ENCODE measurements around the gene SLC6A3. TPM values are rescaled to one million over a fixed set of nuclear protein-coding genes. Genes with fewer than 3 reads are reported as not detected.
"Not testable (repeated sequence)": the region's sequence is repeated elsewhere in the genome, so short reads cannot be mapped to it uniquely, and the experiment has no call there.

Gene SLC6A3
- total RNA-seq, 2 donors from 2014 or later, result 0.18 TPM; not detected in 1

DNA sequence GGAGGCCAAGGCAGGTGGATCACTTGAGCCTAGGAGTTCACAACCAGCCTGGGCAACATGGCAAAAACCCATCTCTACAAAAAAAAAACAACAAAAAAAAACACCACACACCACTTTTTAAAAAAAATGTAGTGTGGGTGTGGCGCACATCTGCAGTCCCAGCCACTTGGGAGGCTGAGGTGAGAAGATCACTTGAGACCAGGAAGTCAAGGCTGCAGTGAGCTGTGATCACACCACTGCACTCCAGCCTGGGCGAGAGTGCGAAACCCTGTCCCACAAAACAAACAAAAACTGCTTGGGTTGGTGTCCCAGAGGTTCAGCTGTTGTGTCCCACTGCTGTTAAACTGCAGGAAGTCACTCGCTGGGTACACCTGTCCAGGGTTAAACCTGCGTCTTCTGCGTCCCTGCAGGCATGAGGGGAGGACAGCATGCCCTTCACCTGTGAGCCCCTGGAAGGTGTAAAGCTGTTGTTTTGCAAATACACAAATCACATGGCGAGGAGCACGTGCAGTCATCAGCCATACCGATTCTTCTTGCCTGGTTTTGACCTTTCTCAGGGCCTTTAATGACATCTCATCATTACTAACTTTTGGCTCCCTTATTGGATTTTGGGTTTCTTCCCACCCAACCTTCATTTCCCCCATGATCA is 71.1 kb downstream of the SLC6A3 start:
- H3K27ac ChIP-seq (ENCODE audit: low read depth, low read length), result no peak overlapping the region
- Mint-ChIP-seq H3K36me3 (ENCODE audit: low read depth) (no peaks in the 10 kb centered on the region), H3K4me3 (no peak overlapping the region), H3K4me1 (no peaks in the 10 kb centered on the region), H3K27ac (no peak overlapping the region), H3K27me3 (ENCODE audit: insufficient read depth) (peaks cover 16% of the 10 kb centered on the region), H3K9me3 (peaks cover 4% of the 10 kb centered on the region)
- H3K4me1 ChIP-seq (ENCODE audit: control insufficient read depth, insufficient read depth, low read length), result no peaks in the 10 kb centered on the region
- no peak for DNase-seq
- H3K27me3 ChIP-seq (ENCODE audit: control insufficient read depth, insufficient read depth, low read length, poor library complexity, severe bottlenecking), result peaks cover 6% of the 10 kb centered on the region
- TF ChIP-seq CTCF (conservative IDR thresholded peaks at IDR 0.05), result no peak
- H3K9me3 ChIP-seq (ENCODE audit: control insufficient read depth, low read length), result no peaks in the 10 kb centered on the region
- no peak overlapping the region for H3K4me3 ChIP-seq (ENCODE audit: low read length)
- H3K36me3 ChIP-seq (ENCODE audit: control insufficient read depth, insufficient read depth, low read length), result no peaks in the 10 kb centered on the region
- H3K9ac ChIP-seq (ENCODE audit: extremely low read depth, low read length, poor library complexity, severe bottlenecking), result no peak overlapping the region
- 86 to 93% methylated on average over 8 to 9 of the region's 9 CpGs for WGBS, 2 experiments (ENCODE audit: insufficient coverage in 1 of 2, insufficient read length in 1 of 2)

DNA sequence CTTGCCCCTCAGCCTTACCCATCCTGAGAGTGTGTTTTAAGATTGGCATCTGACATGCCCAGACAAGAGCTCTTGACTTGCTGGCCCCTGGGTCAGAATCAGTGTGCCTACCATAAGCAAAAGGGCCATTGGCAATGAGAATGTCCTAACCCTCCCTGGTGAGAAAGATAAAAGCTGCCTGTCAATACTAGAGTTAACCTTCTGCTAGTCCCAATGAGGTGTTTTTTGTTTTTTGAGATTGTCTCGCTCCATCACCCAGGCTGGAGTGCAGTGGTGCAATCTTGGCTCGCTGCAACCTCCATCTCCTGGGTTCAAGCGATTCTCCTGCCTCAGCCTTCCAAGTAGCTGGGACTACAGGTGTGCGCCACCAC is 73.3 kb downstream of the SLC6A3 start:
- not testable (repeated sequence) for H3K4me3 Mint-ChIP-seq; H3K27ac ChIP-seq (ENCODE audit: low read depth, low read length); H3K4me1 Mint-ChIP-seq; H3K4me3 ChIP-seq (ENCODE audit: low read length); H3K36me3 Mint-ChIP-seq (ENCODE audit: low read depth); H3K27me3 Mint-ChIP-seq (ENCODE audit: insufficient read depth); DNase-seq; H3K27ac Mint-ChIP-seq; H3K4me1 ChIP-seq (ENCODE audit: control insufficient read depth, insufficient read depth, low read length); H3K27me3 ChIP-seq (ENCODE audit: control insufficient read depth, insufficient read depth, low read length, poor library complexity, severe bottlenecking); H3K9me3 Mint-ChIP-seq; H3K36me3 ChIP-seq (ENCODE audit: control insufficient read depth, insufficient read depth, low read length); H3K9ac ChIP-seq (ENCODE audit: extremely low read depth, low read length, poor library complexity, severe bottlenecking); H3K9me3 ChIP-seq (ENCODE audit: control insufficient read depth, low read length)
- WGBS, 2 experiments (ENCODE audit: insufficient coverage in 1 of 2, insufficient read length in 1 of 2), result 89 to 94% methylated on average over 3 to 4 of the region's 4 CpGs

- Histone ChIP-seq H3K4me3 (ENCODE audit: low read length) (no peak overlapping the region), H3K4me1 (ENCODE audit: control insufficient read depth, insufficient read depth, low read length) (no peaks in the 10 kb centered on the region), H3K9ac (ENCODE audit: extremely low read depth, low read length, poor library complexity, severe bottlenecking) (no peak overlapping the region), H3K27me3 (ENCODE audit: control insufficient read depth, insufficient read depth, low read length, poor library complexity, severe bottlenecking) (peaks cover 12% of the 10 kb centered on the region), H3K9me3 (ENCODE audit: control insufficient read depth, low read length) (no peaks in the 10 kb centered on the region), H3K27ac (ENCODE audit: low read depth, low read length) (no peak overlapping the region), H3K36me3 (ENCODE audit: control insufficient read depth, insufficient read depth, low read length) (no peaks in the 10 kb centered on the region)
- Mint-ChIP-seq H3K27me3 (ENCODE audit: insufficient read depth) (peaks cover 8% of the 10 kb centered on the region), H3K27ac (no peak overlapping the region), H3K9me3 (no peaks in the 10 kb centered on the region), H3K4me3 (no peak overlapping the region), H3K36me3 (ENCODE audit: low read depth) (no peaks in the 10 kb centered on the region), H3K4me1 (no peaks in the 10 kb centered on the region)
- no peak for DNase-seq
- WGBS, 2 experiments (ENCODE audit: insufficient coverage in 1 of 2, insufficient read length in 1 of 2), result 91 to 92% methylated on average over 12 to 13 of the region's 13 CpGs
- no peak for TF ChIP-seq CTCF (conservative IDR thresholded peaks at IDR 0.05)
Observed at GRCh38 chr5:1371218-1371971, 73.8 kb downstream of the SLC6A3 start.
